NOMO-1 treated with dmso at 0.1 percent for 144 hours (cell line): ENCODE data around the gene ACOT7.

ENCODE experiments used
- DNase-seq: peaks from one replicate; lab custom pipeline; 2025; ENCODE audit not compliant: unreplicated experiment; lab: John Stamatoyannopoulos, UW

The ACOT7 gene

DNA sequence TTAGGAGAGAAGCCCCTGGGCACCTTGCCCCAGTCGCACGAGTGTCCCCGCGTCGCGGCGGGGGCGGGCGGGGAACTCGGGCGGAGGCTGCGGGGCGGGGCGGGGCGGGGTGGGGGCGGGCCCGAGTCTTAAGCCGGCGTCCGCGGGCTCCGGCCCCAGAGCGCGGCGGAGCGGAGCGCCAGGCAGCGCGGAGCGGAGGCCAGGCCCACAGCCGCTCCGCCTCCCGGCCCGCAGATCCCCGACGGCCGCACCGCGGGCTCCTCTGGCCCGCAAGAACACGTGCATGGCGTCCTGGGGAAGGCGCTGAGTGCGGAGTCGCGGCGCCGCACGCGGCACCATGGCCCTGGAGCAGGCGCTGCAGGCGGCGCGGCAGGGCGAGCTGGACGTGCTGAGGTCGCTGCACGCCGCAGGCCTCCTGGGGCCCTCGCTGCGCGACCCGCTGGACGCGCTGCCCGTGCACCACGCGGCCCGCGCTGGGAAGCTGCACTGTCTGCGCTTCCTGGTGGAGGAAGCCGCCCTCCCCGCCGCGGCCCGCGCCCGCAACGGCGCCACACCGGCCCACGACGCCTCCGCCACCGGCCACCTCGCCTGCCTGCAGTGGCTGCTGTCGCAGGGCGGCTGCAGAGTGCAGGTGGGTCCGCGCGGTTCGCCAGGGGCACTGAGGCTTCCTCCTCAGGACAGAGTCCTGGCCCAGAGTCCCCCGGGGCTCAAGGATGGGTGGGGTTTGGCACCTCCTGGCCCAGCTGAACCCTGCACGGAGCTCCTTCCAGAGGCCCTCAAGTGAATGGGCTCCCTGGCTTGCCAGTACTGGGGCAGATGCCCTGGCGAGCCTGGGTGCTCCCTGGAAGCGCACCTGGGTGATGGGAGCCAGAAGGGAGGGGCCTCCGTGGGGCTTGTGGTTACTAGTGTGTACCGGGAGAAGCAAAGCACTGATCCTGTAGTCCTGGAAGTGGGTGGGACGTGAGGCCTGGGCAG lies 31.3 kb upstream of the ACOT7 start, which contains the start of gene ESPN:
TSS of gene ESPN (plus strand) at position 158 of the 975 bp plus-strand sequence. CDS start at position 338, 180 bp downstream.
- DNase-seq, result no peak

DNA sequence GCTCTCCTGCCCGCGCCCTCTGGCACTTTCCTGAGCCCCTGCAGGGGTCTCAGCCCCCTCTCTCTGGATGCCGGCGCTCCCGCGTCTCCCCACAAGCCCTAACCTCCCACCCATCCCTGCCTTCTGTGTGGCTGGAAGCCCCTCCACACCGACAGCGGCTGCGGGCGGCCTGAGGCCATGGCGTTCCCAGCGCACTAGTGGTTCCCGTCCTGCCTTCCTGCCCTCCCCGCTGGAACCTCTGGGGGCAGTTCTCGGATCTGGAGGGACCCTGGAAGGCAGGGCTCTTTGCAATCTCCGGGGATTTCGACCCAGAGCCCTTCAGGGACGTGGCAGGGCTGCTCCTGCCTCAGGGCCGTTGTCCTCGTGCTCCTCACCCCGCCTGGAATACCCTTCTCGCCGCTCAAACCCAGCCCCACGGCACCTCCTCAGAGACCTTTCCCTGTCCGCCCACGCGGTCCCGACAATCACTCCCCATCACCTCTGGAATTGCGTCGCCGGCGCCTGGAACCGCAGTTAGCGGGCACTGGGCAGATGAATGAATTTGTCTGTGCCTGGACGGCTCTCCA lies 30.5 kb upstream of the ACOT7 start:
- no peak for DNase-seq

DNA sequence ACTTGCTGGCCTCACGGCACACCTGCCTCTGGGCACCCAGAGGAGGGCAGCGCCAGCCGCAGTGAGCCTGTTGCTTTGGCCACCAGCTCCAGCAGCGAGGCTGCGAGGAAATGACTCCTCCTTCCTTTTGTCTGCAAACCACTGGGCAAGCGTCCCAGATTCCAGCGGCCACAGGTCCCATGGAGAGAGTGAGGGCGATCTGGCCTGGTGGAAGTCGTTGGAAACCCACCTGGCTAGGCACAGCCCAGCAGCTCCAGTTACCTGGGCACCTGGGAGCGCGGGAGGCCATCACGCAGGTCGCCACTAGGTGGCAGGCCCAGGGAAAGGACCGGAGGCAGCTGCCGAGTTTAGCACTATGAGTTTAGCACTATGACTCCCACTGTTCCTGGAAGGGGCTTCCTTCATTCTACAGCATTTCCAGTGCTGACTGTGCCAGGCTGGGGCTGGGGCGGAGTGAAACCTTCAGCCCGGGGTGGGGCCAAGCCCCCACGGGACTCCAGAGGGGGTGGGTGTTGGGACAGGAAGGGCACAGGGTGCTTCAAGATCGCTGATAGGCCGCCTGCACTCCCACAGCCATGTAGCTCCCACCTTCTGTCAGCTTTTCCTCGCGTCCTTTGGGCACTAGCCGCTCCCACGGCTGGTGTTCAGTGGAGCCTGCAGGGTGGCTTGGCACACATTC lies 29.9 kb upstream of the ACOT7 start:
- DNase-seq, result no peak

DNA sequence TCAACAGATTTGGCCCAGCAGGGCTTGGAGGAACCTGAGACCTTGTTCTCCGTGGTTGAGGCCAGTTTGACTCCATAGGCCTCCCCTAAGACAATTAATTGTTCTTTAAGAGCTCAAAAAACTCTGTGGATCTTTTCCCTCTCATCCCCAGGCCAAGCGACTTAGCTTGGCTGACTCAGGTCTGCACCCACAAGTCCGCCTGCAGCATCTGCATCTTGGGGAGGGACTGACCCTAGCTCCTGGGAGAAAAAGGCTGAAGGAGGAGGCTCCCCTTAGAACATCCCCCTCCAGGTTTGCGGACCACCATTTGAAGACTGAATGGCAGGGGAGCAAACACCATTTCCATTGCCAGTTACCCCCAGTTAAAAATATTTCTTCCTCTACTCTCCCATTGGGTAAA lies 27.7 kb upstream of the ACOT7 start:
- DNase-seq, result no peak

DNA sequence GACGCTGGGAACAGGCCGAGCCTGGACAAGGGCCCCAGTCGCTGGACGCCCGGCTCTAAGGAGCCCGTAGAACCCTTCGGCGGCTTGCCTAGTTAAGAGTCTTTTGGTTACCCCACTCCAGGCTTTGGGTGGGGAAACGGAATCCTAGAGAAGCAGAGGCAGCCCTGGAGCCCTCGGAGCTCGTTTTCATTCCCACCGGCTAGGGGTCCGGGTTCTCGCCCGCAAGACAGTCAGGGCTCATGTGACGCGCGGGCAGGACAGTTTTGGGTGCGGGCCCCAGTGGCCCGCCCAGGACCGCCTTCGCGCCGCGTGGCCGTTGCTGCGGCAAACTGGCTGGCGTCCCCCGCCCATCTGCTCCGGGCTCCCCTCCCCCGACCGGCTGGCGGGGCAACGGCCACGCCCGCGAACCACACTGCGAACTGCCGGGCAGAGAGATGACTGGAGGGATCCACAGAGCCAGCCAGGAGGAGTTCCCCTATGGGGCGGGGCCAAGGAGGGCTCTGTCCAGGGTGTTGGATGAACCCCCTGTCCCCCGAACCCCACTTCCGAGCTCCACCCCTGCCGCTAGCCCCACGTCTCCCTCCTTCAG lies 27.0 kb upstream of the ACOT7 start:
- DNase-seq, result no peak

DNA sequence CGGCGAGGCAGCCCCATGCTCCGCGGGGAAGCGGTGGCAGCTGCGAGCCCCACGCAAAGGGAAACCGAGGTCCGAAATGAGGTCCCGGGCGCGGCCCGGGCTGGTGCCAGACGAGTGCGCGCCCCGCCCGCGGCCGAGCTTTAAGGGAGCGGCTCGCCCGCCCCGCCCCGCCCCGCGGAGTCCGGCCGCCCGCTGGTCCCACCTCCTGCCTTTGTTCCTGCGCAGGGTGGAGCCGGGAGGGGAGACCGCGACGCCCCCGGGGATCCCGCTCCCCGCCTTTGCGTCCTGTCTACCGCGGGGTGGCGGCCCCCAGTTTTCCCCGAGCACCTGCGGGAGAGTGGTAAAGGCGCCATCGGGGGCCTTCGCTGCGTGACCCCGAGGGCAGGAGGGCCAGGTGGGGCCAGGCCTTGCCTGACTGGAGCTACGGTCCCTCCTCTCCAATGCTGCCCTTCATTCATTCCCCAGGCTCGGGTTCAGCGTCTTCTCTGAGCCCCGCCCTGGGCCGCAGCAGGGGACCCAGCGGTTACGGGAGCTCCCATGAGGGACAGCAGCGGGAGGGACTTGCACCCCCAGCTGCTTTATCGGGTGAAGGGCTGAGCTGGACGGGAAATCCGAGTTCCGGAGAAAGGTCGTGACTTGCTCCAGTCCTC lies 26.4 kb upstream of the ACOT7 start, which contains the start of gene HES2:
TSS of gene HES2 (minus strand) at position 116 of the 650 bp plus-strand sequence. CDS start at position 17, 99 bp downstream.
- DNase-seq, result no peak

DNA sequence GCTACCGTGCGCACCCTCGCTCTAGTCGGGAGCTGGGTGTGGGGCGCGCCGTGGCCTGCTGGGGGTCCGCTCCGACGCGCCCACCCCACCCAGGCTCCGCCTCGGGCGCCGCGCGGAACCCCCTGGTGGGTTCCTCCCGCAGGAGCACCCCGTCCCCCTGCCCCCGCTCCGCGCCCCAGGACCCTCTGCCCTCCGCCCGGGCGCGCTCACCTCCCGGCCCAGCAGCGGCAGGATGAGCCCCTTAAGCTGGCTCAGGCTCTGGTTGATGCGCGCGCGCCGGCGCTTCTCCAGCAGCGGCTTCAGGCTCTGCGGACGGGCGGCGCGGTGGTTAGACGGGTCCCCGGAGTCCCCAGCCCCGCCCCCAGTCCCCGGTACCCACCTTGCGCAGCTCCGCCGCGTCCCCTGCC lies 25.8 kb upstream of the ACOT7 start:
- no peak for DNase-seq

DNA sequence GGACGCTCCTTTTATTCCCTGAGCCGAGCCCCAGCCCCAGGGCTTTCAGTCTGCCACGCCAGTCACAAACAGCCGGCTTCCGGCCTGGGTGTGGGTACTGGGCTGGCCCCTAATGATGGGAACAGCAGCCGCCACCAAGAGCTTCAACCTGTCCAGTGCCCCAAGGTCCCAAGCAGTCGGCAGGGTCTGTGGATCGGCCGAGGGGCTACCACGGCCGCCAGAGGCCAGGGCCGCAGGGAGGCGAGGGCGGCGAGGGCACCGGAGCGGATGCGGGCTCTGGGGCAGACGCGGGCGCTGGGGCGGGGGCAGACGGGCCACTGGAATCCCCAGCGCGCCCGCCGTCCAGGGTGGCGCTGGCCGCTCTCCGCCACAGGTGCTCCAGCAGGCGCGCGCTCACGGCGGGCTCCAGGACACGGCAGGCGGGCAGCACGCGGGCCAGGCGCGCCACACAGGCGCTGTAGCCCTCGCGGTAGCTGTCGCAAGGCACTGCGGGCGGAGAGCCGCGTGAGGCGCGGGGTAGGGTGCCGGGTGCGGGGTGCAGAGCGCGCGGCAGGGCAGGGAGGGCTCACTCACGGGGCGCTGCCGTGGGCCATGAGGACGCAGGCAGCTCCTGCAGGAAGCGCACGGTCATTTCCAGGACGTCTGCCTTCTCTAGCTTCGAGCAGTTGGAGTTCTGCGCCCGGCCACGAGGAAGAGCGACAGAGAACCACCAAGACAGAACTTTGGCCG lies 25.3 kb upstream of the ACOT7 start:
- DNase-seq, result no peak

DNA sequence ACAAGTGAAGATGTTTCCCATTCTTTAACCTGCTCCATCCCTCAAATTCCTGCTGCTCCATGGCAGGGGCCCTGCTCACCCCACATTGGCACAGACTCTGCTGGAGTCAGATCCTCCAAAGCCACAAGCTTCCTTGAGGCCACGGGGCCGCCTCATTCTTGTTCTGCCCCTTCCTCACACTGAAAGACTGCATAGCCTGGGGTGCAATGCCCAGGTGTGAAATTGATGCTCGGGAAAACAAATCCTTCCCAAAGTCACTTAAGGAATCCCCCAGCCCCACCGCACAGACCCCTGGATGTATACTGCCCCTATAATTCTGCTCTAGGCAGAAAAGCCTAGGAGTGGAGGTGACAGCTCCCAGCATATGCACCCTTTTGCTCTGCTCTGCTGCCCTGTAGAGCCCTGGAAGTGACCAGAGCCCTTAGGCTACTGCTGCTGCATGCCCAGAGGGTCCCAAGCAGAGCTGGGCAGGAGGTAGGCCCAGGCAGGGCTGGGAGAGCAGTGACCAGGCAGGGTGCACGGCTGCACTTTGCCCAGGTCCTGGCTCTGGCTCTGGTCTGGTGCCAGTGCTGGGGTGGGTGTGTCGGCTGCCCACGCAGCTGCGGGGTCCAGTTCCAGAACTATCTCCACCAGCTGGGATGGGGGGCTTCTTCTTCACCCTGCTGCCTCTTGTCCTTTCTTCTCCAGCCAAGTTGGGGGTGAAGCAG lies 24.5 kb upstream of the ACOT7 start:
- DNase-seq, result no peak

DNA sequence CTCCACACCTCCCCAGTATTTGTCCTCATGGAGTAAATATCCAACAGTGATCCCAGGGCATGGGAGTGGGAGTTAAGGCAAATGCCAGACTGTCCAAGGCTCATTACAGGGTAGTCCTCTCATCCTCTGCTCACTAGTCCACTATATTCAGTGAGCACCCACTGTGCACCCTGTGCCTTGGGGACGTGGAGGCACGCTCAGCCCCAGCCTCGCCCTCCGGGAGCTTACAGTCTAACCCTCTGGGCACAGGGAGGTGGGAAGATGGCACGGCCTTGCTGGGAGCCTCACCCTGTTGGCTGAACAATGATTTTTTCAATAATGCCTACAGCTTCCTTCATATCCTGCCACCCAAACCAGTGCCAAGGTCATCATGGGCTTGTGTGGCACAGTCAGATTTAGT lies 23.3 kb upstream of the ACOT7 start:
- no peak for DNase-seq

DNA sequence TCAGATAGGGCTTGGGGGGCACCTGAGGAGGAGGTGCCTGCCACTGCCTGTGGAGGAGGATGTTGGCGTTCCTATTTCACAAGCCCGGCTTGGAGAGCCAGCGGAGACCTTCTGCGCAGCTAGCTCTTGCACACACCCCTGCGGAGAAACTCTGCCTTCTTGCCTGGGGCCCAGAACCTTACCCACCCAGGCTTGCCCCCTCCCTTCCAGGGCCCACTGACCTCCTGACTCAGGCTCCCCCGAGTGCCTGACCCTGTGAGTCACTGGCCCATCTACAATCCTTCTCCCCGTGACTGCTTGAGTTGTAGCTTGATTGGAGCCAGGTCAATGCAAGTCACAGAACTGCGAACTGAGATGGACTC lies 22.7 kb upstream of the ACOT7 start:
- DNase-seq, result no peak

DNA sequence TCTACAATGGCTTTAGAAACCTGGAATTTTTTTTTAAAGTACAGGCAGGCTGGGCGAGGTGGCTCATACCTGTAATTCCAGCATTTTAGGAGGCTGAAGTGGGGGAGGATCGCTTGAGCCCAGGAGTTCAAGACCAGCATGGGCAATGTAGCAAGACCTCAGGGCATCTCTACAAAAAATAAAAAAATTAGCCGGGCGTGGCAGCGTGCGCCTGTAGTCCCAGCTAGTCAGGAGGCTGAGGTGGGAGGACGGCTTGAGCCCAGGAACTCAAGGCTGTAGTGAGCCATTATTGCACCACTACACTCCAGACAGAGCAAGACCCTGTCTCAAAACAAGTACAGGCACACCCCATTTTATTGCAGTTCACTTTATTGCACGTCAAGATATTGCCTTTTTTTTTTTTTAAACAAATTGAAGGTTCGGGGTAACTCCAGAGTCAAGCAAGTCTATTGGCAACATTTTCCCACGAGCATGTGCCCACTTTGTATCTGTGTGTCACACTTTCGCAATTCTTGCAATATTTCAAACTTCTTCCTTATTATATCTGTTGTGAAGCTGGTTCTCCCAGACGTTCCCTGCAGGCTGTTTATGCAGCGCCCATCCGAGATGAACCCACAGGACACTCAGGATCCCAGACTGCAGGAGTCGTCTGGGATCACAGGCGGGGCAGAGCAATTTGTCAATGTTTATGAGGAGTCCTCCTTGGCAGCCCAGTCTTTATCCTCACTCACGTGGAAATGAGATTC lies 21.5 kb upstream of the ACOT7 start:
- no peak for DNase-seq

DNA sequence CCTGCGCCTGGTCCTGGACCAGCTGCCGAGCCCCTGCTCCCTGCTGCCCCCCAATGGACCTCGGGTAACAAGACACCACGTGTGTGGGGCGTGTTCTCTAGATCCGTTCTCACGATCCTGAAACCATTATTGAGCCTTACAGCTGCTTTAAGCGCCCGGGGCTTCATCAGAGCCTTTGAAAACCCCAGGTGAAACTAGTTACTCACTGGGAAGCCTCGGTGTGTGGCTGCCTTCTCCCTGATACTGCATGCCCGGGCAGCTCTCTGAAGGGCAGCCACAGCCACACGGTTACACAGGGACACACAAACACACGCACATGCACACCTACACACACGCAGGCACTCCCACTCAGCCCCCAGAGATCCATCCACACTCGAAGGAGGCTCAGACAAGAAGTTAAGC lies 20.9 kb upstream of the ACOT7 start:
- DNase-seq, result no peak

DNA sequence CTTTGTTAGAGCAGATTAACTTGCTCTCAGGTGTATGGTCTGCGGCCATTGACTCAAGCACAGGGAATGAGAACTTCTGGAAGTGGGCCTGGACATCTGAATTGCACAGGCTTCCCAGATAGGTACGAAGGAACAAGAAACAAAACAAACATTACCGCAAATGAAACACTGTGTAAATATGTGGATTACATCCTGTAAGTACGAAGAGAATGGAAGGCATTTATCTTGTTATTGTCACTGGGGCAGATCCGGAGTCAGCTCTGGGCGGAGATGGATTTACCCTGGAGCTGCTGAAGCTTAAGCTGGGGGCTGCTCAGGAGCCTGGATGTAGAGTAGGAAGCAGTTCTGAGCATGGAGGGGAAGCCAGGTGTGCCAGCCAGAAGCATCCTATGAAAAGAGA lies 19.3 kb upstream of the ACOT7 start:
- DNase-seq, result no peak

DNA sequence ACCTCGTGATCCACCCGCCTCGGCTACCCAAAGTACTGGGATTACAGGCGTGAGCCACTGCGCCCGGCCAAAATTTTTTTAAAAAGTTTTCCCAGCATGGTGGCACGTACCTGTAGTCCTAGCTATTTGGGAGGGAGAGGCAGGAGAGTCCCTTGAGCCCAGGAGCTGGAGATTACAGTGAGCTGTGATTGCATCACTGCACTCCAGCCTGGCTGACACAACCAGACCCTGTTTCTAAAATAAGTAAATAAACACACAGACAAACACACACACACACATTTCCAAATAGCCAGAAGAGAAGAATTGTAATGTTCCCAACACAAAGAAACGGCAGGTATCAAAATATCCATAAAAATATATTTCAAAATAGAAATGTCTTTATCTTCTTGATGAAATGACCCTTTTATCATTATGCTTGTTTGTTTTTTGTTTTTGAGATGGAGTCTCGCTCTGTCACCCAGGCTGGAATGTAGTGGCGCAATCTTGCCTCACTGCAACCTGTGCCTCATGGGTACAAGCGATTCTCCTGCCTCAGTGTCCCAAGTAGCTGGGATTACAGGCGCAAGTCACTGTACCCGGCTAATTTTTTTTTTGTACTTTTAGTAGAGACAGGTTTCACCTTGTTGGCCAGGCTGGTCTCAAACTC lies 16.8 kb upstream of the ACOT7 start:
- no peak for DNase-seq

DNA sequence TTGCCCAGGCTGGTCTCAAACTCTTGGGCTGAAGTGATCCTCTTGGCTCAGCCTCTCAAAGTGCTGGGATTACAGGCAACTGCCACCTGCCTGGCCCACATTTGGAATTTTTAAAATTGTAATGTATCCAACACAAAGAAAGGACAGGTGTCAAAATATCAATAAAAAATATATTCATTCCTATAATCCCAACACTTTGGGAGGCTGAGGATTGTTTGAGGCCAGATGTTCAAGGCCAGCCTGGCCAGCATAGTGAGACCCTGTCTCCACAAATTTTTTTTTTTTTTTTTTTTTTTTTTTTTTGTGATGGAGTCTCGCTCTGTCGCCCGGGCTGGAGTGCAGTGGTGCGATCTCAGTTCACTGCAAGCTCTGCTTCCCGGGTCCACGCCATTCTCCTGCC lies 16.2 kb upstream of the ACOT7 start:
- DNase-seq, result no peak

DNA sequence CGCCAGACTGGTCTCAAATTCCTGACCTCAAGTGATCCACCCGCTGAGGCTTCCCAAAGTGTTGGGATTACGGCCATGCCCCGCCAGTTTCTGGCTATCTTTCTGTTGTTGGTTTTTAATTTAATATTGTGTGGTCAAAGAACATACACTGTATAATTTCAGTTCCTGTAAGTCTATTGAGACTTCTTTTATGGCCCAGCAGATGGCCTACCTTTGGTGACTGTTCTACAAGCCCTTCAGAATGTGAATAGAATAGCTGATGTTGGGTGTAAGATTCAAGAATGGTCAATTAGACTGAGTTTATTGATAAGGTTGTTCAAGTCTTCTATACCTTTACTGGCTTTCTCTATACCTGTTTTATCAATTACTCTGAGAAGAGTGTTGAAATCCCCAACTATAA lies 15.5 kb upstream of the ACOT7 start:
- no peak for DNase-seq

DNA sequence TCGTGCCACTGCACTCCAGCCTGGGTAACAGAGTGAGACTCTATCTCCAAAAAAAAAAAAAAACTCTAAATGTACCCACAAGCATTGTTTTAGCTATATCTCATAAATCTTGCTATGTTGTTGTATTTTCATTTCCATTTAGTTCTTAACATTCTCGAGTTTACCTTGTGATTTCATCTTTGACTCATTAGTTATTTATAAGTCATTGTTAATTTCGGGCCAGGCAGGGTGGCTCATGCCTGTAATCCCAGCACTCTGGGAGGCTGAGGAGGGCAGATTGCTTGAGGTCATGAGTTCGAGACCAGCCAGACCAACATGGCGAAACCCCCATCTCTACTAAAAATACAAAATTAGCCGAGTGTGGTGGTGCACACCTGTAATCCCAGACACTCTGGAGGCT lies 14.5 kb upstream of the ACOT7 start:
- DNase-seq, result no peak
